Femur (tissue), 1 donor: Measurements from ENCODE around the gene SLC16A9.
"Not testable (repeated sequence)": the region's sequence is repeated elsewhere in the genome, so short reads cannot be mapped to it uniquely, and the experiment has no call there.

Source experiments
- DNase-seq: peaks from one replicate; pipeline ENCODE4 v3.0.0-alpha.2; 2017

SLC16A9 gene

DNA sequence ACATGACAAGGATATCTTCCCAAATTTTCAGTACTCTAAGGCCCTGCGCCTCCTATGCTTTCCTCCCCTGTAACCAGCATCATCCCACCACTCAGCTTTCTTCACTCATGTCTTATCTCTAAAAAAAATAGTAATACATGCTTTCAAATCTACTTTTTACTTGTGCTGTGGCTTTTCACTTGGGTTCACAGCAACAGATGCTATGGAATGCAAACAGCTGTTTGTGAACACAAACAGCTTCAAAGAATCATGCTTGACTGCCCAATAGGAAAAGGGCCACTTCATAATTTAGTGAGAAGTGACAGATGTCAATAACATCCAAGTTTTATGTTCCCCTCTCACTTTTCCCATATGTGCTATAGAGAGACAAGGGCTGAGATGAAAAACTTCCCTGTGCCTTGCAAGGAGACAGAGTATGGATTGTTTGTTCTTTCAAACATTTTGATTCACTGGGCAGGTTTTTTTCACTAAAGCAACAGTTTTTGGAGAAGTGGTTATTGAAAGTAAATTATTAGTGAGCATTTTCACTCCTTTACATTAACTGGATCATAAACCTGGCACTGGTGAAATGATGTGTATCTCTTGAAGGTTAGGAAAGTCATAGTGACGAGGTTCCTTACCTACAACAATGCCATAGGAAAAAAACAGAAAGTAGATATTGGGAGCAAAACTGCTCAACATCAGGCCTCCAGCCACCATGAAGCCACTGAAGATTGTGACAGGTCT, 37.3 kb downstream of the SLC16A9 start:
- DNase-seq: no peak

DNA sequence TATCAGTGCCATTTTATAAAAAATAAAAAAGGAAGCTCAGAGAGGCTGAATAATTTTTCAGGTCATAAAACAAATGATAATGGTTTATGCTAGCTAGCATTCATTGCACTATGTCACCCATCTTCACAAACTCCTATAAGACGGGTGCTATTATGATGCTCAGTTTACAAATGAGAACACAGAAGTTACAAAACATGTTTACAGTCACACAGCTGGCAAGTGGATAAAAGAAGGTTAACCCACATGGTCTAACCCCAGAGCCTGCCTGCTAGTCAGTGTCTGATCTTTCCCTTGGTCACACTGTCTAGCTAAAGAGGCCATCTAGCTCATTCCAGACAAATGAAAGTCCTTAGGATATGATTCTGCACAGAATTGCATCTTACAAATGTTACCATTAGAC, 39.4 kb downstream of the SLC16A9 start:
- DNase-seq: no peak

GRCh38 chr10:59668096-59668495, 41.6 kb downstream of the SLC16A9 start:
- no peak for DNase-seq

DNA sequence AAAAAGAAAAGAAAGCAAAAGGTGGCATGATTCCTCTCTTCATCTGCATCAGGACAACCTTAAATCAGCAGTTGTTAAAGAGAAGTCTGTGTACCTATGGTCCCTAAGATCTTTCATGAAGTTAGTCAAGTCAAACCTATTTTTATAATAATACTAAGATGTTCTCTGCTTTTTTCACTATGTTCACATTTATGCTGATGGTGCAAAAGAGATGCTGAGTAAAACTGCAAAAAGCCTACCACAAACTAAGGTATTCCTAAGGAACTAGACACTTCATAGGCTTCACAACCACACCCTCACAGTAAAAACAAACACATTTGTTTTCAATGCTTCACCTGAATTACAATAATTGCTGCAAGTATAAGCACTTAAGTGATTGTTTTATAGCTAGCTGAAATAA, 43.3 kb downstream of the SLC16A9 start:
- no peak for DNase-seq

- DNase-seq: not testable (repeated sequence)
Measured at GRCh38 chr10:59663213-59663612, 46.4 kb downstream of the SLC16A9 start.

- DNase-seq: no peak
Measured at GRCh38 chr10:59657724-59658123, 51.9 kb downstream of the SLC16A9 start.

DNA sequence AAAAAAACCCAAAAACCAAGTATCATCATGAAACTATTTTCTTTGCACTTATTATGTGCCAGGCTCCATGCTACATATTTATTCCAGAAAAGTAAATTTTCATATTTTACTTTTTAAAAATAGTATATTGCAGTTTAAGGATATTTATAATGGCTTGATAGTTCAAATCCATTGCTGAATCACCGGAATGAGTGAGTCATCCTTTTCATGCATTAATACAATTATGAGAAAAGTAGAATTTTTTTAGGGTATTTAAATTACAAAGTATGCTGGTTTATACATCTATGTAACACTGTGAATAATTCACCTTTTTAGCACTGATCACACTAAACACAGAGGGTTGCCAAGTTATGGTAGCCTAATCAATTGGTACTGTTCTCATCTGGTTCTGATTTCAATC, 54.3 kb downstream of the SLC16A9 start:
- DNase-seq: no peak

DNA sequence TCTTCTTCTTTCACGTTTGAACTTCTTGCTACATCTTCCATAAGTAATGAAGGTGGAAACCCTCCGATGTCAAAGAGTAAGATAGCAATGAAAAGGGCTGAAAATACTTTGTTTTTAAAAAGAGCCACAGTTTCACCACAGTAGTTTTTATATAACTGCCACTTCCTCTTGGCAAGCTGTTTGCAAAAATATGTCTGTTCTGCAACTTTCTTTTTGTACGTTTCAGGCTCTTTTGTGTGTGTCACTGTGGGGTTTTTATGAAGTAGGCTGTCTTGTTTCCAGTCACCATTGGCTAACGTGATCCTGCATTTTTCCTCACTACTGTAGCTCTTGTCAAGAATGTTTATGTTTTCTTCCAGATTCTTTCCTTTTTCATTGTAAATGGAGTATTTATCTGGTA, 55.6 kb downstream of the SLC16A9 start:
- no peak for DNase-seq

- no peak for DNase-seq
Measured at GRCh38 chr10:59651902-59652301, 57.7 kb downstream of the SLC16A9 start.

- no peak for DNase-seq
Measured at GRCh38 chr10:59649606-59650346, 59.9 kb downstream of the SLC16A9 start.

DNA sequence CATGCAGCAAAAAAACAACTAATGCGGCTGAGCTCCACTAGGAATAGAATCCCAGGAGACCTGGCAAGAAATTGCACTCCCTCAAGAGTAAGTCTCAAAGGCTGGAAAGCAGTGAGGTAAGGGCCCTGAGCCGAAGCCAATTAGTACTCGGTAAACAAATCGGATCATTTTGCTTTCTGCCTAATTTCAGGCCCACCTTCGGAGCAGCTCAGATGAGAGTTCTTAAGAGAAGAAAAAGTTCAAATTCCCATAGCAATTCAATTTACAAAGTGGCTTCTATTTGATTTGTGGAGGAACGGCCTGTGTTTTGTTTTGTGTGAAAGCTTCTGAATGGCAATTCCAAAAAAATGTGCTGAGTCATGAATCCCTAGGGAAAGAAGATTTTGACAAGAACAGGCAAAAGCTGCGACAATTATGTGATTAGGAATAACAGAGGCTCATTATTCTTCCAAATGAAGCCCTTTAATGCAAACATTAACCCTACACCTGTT, 60.9 kb downstream of the SLC16A9 start:
- no peak for DNase-seq

DNA sequence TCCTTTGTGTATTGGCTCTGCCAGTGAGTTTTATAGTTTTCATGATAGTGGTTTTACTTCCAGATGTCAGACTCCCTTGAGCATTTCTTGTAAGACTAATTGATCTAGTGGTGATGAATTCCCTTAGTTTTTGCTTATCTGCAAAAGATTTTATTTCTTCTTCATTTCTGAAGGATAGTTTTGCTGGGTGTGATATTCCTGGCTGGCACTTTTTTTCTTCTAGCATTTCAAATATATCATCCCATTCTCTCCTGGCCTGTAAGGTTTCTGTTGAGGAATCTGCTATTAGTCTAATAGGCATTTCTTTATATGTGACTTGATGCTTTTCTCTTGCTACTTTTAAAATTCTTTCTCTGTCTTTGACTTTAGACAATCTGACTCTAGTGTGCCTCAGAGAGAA, 64.8 kb downstream of the SLC16A9 start:
- no peak for DNase-seq

- DNase-seq: not testable (repeated sequence)
Measured at GRCh38 chr10:59641688-59642087, 68.0 kb downstream of the SLC16A9 start.

DNA sequence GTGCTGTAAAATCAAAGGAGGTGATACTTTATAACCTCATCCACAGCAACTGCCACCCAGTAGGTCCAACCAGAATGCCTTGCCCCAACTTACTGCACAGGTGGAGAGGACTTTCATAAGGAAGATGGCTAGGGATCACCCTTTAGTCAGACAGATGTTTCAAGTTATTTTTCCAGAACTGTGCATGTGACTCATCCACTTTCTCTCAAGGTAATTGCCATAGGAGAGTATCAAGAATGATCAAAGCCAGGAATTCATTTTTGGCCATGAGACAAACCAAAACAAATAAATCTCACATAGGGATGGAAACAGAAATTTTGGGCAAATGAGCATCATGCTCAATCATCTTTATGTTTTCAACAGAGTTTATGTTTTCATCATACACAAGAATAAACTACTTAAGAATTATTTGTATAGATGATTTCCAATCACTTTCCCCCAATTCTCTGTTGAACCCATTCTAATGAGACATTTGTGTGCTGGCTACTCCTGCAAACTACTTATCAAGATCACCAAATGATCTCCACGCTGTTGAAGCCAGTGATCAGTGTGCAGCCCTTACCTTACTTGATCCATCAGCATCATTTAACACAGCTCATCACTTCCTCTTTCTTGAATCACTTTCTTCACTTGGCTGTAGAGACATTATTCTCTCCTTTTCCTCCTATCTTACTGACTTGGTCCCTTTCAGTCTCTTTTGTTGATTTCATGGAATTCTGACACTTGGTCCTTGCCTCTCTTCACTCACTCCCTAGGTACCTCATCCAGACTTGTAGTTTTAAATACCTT, 74.0 kb downstream of the SLC16A9 start:
- no peak for DNase-seq

GRCh38 chr10:59634102-59634501, 75.5 kb downstream of the SLC16A9 start:
- DNase-seq: no peak

DNA sequence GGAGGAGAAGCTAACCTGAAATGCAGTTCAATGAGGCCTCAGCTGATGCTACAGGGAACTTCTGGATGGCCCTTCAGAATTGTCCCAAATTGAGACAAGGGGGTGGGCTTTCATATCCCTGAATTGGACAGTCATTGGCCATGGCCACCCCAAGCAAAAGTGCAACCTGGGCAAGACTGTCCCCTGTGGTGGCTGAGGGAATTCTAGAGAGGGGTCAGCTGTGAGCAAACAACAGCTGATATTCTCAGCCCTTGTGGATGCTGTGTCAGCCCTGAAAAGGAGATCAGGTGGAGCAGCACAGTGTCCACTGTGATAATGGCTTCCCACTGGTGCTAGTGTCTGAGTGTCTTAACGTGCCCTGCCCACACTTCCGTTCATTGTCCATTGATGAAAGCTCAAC, 76.6 kb downstream of the SLC16A9 start:
- DNase-seq: no peak

- no peak for DNase-seq
Measured at GRCh38 chr10:59631882-59632807, 77.5 kb downstream of the SLC16A9 start.

GRCh38 chr10:59631237-59631636, 78.4 kb downstream of the SLC16A9 start:
- no peak for DNase-seq

- DNase-seq: no peak
Measured at GRCh38 chr10:59628965-59629364, 80.7 kb downstream of the SLC16A9 start.

DNA sequence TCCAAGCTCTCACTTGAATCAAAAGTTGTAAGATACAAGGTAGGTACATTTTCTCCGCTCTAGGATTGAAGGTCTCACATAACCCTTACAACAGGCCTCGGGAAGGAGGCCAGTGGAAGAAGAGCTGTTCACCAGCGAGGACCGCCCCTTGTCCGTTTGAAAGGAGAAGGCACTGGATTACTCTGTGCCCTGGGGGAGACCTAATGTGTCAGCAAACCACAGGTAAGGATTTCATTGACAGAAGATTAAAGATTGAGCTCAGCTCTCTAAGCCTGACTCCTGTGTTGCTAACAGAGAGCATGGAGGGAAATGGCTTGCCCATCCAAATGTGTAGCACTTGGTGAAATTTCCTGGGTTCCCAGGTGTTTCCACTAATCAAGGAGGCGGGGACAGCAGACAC, 81.2 kb downstream of the SLC16A9 start:
- DNase-seq: no peak

GRCh38 chr10:59627366-59628018, 82.2 kb downstream of the SLC16A9 start:
- no peak for DNase-seq

DNA sequence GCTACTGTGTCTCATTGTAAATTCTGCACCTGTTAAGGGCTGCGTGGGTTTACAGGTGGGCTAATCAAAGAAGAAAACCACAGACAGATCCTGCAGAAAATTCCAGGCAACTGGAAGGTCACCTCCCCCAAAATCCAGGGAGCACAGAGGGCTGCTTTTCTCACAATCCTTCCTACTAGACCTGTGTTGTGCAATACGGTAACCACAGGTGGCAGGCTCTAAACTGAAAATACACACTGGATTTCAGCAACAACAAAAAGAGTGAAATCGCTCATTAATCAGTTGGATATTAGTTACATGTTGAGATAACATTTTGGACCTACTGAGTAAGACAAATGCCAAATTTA, 83.2 kb downstream of the SLC16A9 start:
- DNase-seq: no peak
